Esophagus squamous epithelium (tissue), 5 donors: ENCODE results near the gene ARL2. TPM values are rescaled to one million over a fixed set of nuclear protein-coding genes. Genes with fewer than 3 reads are reported as not detected.

ENCODE experiments used
- DNase-seq: peaks from one replicate; lab custom pipeline; 2025; lab: John Stamatoyannopoulos, UW
- H3K27ac ChIP-seq, 4 donors: fragments of 200-600 bp; sonication (generic); one replicate each; pipeline ENCODE4 v1.5.1; 2016 to 2019; ENCODE audit warnings: mild to moderate bottlenecking in 1 of 4
- H3K27me3 ChIP-seq, 4 donors: fragments of 200-600 bp; sonication (generic); 1 replicate in 3 of 4; 2 replicates in 1 of 4; pipeline versions ENCODE4 v1.5.1 to v1.6.0; 2017 to 2021; ENCODE audit warnings: antibody characterized with exemption in 1 of 4
- H3K36me3 ChIP-seq, 3 donors: fragments of 200-600 bp; sonication (generic); one replicate each; pipeline ENCODE4 v1.5.1; 2016 to 2019
- H3K4me1 ChIP-seq, 3 donors: fragments of 200-600 bp; sonication (generic); one replicate each; pipeline ENCODE4 v1.5.1; 2017 to 2019
- H3K4me3 ChIP-seq, 4 donors: fragments of 200-600 bp; sonication (generic); 1 replicate in 3 of 4; 2 replicates in 1 of 4; pipeline ENCODE4 v1.5.1; 2016 to 2019; ENCODE audit warnings: mild to moderate bottlenecking in 2 of 4, moderate library complexity in 1 of 4
- H3K9me3 ChIP-seq, 3 donors: fragments of 200-600 bp; sonication (generic); one replicate each; pipeline ENCODE4 v1.5.1; 2016 to 2019
- POLR2A ChIP-seq, 4 donors: fragments of 450-650 bp; IDR thresholded peaks; one replicate each; pipeline ENCODE4 v1.6.1; 2017; ENCODE audit warnings: antibody characterized with exemption in 4 of 4, mild to moderate bottlenecking in 4 of 4, moderate library complexity in 3 of 4
- WGBS, 2 donors: methylation state at CpG; one replicate each; pipeline ENCODE4 v1.1.5; 2018; 5-methylcytosine and 5-hydroxymethylcytosine counted together
- intact Hi-C: fragments of 100-400 bp; cut with DNase I; formaldehyde crosslinking; loops from one replicate; pipeline ENCODE4 v1.15.0; 2022
- total RNA-seq, 4 donors: library from RNA; depleted of rRNA; stranded (reverse); fragments of >200 nt; gene quantifications; one replicate each; pipeline ENCODE4 v1.1.0, GENCODE V29; 2016
- TF ChIP-seq, protein P1 (sequence below), 6 experiments: fragments of 450-650 bp in 4 of 6; fragments of 200-600 bp in 2 of 6; sonication (generic) in 2 of 6; IDR thresholded peaks; one replicate each; pipeline ENCODE4 v1.5.1; 2016 to 2019; ENCODE audit warnings: antibody characterized with exemption in 6 of 6, mild to moderate bottlenecking in 4 of 6, moderate library complexity in 4 of 6
- donor health status: DM: yes; HTN: yes; CAD: no.

ARL2 gene
- total RNA-seq, 4 donors from 2014 or later, result 42.5 to 82.1 (median 65.0) TPM

DNA sequence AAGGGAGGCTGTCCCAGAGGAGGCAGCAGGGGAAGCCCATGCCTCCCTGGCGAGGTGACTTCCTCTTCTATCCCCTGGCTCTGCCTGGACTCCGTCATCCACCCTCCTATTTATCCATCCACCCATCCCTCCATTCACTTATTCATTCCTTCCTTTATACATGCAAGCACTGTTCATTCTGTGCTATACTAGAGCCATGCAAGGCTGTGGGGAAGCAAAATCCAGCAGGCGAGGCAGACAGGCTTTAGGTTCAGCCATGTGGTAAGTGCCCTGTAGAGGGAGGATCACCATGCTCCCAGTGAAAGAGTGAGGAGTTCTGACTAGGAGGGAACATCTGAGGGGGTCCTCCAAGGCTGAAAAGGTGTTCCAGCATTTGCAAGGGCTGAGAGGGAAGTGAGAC is 45.6 kb downstream of the ARL2 start:
- intact Hi-C loops, result no loop called here
- Histone ChIP-seq H3K36me3 (no peaks in the 10 kb centered on the region), H3K4me3 (no peak overlapping the region), H3K4me1 (no peaks in the 10 kb centered on the region), H3K27me3 (no peaks in the 10 kb centered on the region), H3K27ac (no peak overlapping the region), H3K9me3 (no peaks in the 10 kb centered on the region)
- WGBS, 2 donors, result 63 to 77% methylated on average over 3 of the region's 3 CpGs
- no peak for DNase-seq
- TF ChIP-seq POLR2A (IDR thresholded peaks at IDR 0.05), result no peak
- TF ChIP-seq, protein P1, sequence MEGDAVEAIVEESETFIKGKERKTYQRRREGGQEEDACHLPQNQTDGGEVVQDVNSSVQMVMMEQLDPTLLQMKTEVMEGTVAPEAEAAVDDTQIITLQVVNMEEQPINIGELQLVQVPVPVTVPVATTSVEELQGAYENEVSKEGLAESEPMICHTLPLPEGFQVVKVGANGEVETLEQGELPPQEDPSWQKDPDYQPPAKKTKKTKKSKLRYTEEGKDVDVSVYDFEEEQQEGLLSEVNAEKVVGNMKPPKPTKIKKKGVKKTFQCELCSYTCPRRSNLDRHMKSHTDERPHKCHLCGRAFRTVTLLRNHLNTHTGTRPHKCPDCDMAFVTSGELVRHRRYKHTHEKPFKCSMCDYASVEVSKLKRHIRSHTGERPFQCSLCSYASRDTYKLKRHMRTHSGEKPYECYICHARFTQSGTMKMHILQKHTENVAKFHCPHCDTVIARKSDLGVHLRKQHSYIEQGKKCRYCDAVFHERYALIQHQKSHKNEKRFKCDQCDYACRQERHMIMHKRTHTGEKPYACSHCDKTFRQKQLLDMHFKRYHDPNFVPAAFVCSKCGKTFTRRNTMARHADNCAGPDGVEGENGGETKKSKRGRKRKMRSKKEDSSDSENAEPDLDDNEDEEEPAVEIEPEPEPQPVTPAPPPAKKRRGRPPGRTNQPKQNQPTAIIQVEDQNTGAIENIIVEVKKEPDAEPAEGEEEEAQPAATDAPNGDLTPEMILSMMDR (IDR thresholded peaks at IDR 0.05), result no peak

DNA sequence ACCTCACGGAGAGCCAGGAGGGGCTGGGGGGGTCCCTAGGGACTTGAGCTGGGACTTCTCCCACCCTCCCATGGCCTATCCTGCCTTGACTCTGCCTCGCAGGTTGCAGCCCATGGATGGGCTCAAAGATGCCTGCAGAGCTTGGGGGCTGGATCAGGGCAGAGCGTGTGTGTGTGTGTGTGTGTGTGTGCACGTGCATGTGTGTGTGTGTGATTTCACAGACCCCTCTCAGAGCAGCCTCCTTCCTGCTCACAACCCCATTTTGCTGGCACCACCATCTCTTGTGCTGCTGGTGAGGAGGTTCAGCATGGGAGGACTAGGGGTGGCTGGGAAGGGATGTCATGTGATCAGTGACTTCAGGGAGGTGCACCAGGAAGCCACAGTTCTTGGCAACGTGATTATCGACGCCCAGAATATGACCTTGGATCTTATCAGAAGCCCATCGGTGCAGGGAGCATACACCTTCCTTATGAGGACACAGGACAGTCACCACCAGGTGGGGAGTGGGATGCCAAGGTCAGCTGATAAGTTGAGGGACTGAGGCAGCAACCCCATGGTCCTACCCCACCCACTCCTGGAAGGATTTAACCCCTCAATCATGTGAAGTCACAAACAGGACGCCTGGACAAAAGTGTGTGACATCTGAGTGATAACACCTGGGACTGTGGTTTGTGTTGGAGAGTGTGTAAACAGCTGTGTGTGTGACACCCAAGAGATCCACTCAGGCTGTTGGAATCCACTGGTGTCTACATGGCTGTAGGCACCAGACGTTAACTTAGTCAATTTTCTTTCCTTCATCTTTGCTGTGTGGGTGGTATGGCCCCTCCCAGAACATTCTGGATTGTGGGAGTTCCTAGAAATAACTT is 46.2 kb downstream of the ARL2 start:
- no peak overlapping the region for H3K27ac ChIP-seq
- no peaks in the 10 kb centered on the region for H3K27me3 ChIP-seq
- TF ChIP-seq, protein P1 (IDR thresholded peaks at IDR 0.05), result no peak
- no peak for TF ChIP-seq POLR2A (IDR thresholded peaks at IDR 0.05)
- no peak overlapping the region for H3K4me3 ChIP-seq
- H3K9me3 ChIP-seq, result no peaks in the 10 kb centered on the region
- no peaks in the 10 kb centered on the region for H3K36me3 ChIP-seq
- no peak for DNase-seq
- WGBS, 2 donors, result 43 to 55% methylated on average over 7 to 9 of the region's 10 CpGs
- no peaks in the 10 kb centered on the region for H3K4me1 ChIP-seq
- intact Hi-C loops, result no loop called here

DNA sequence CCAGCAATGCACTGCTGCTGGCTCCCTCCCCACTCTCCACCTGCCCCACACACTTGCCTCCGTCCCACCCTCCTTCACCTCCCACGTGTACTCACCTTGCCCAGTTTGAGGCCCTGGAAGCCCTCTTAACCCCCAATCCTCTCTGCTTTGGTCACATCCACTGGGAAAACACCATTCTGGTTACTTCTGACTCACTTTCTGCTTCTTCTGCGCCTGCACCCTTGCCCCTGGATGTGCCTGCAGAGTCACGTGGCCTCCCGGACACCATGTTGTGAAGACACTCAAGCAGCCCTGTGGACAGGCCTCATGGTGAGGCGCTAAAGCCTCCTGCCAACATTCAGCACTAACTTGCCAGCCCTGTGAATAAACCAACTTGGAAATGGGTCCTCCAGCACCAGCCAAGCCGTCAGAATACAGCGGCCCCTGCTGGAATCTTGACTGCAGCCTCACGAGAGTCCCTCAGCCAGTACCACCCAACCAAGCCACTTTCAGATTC is 47.0 kb downstream of the ARL2 start:
- intact Hi-C loops, result no loop called here
- Histone ChIP-seq H3K9me3 (no peaks in the 10 kb centered on the region), H3K27me3 (no peaks in the 10 kb centered on the region), H3K27ac (no peak overlapping the region), H3K36me3 (no peaks in the 10 kb centered on the region), H3K4me1 (no peaks in the 10 kb centered on the region), H3K4me3 (no peak overlapping the region)
- no peak for TF ChIP-seq POLR2A (IDR thresholded peaks at IDR 0.05)
- TF ChIP-seq, protein P1 (IDR thresholded peaks at IDR 0.05), result peak in 2 of 6 experiments; percentile 16 to 35
- WGBS, 2 donors, result 74 to 75% methylated on average over 6 of the region's 9 CpGs
- no peak for DNase-seq

DNA sequence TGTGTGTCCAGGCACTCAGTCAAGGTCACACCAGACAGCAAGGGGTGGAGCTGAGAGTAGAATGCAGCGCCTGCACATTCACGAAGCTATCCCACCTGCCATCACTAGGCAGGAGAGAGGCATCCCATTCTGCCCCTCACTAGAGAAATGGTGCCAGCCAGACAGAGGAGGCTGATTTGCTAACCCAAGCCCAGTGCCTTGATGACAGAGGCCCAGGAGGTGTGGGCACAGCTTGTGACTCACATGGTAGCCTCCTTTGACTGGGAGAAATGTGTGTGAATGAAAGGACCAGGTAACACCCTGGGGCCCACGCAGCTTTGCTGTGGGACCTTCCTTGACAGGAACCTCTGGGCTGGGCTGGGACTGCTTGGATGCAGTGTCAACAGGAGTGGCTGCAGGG is 49.6 kb downstream of the ARL2 start:
- WGBS, 2 donors, result 51 to 54% methylated on average over 2 to 3 of the region's 3 CpGs
- TF ChIP-seq, protein P1 (IDR thresholded peaks at IDR 0.05), result no peak
- no peak for TF ChIP-seq POLR2A (IDR thresholded peaks at IDR 0.05)
- Histone ChIP-seq H3K4me1 (no peaks in the 10 kb centered on the region), H3K4me3 (no peak overlapping the region), H3K9me3 (no peaks in the 10 kb centered on the region), H3K27me3 (no peaks in the 10 kb centered on the region), H3K27ac (no peak overlapping the region), H3K36me3 (no peaks in the 10 kb centered on the region)
- DNase-seq, result no peak
- intact Hi-C loops, result no loop called here

DNA sequence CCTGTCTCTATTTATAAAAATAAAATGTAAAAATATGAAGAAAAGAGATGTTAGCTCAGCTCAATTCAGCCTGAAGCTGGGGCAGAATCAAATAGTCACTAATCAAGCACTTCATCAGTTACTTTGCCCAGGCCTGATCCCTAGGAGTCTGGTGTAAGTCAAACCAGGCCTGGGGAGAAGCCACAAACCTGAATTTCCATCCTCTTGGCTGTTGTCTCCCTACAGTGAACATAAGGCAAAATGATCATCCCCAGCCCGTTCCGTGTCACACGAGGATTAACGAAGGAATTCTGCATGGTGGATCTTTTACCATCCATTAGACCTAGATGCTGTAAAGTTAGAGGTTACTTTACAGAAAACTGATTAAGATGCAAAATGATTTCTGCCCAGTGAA is 50.9 kb downstream of the ARL2 start:
- no peak for TF ChIP-seq POLR2A (IDR thresholded peaks at IDR 0.05)
- TF ChIP-seq, protein P1 (IDR thresholded peaks at IDR 0.05), result no peak
- Histone ChIP-seq H3K27ac (no peak overlapping the region), H3K27me3 (no peaks in the 10 kb centered on the region), H3K4me3 (no peak overlapping the region), H3K9me3 (no peaks in the 10 kb centered on the region), H3K36me3 (no peaks in the 10 kb centered on the region), H3K4me1 (no peaks in the 10 kb centered on the region)
- DNase-seq, result no peak
- WGBS, 2 donors, result 83 to 90% methylated on average over 4 of the region's 4 CpGs
- intact Hi-C loops, result no loop called here
